ENCODE data around the gene CTNNA2.
A peak's percentile ranks its signal among the peaks of the same experiment; 100 is the strongest.

- TF ChIP-seq CTCF (IDR thresholded peaks at IDR 0.05), result peak; percentile 46 to 79 (median 66)
- no peak for TF ChIP-seq POLR2A (IDR thresholded peaks at IDR 0.05)
Measured at GRCh38 chr2:80238692-80239469, 726.0 kb downstream of the CTNNA2 start.

Measured in right lobe of liver (tissue), 4 donors.